Muscle of back (tissue), 11 donors: ENCODE data around the gene ATP11A. TPM values are rescaled to one million over a fixed set of nuclear protein-coding genes. Genes with fewer than 3 reads are reported as not detected.
A peak's percentile ranks its signal among the peaks of the same experiment; 100 is the strongest.
"Not testable (repeated sequence)": the region's sequence is repeated elsewhere in the genome, so short reads cannot be mapped to it uniquely, and the experiment has no call there.

Experiments used
- DNase-seq, 3 donors: peaks; one replicate each; pipeline versions ENCODE4 v3.0.0 to v3.0.0-alpha.2; 2013
- polyA plus RNA-seq, 10 donors: library from polyadenylated mRNA; unstranded; fragments of 120-200 nt; gene quantifications; one replicate each; pipeline ENCODE4 v1.2.1, GENCODE V29; 2013; ENCODE audit not compliant: insufficient read length in 10 of 10

ATP11A gene
- polyA plus RNA-seq, 10 donors = 16.7 to 26.2 (median 21.4) TPM

DNA sequence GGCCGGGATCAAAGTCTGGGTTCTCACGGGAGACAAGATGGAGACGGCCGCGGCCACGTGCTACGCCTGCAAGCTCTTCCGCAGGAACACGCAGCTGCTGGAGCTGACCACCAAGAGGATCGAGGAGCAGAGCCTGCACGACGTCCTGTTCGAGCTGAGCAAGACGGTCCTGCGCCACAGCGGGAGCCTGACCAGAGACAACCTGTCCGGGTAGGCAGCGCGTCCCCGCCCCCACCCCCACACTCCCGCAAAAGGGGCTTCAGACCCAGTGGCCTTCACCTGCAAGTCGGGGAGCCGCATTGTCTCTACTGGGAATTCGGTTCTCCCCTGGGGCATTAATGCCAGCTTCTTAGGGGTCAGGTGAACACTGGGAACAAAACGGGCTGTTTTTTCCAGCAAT, 164.5 kb downstream of the ATP11A start:
- no peak for DNase-seq

DNA sequence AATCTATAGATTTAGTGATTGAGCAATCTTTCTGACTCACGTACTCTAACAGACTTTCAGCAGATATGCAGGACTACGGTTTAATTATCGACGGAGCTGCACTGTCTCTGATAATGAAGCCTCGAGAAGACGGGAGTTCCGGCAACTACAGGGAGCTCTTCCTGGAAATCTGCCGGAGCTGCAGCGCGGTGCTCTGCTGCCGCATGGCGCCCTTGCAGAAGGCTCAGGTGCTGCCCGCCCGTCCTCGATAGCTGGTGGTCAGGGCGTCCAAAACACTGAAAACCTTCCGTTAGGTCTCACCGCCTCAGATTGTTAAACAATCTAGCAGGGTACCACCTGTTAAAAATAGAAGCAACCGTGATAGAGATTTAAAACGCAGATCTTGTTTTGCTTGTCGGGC, 166.0 kb downstream of the ATP11A start:
- DNase-seq = no peak

DNA sequence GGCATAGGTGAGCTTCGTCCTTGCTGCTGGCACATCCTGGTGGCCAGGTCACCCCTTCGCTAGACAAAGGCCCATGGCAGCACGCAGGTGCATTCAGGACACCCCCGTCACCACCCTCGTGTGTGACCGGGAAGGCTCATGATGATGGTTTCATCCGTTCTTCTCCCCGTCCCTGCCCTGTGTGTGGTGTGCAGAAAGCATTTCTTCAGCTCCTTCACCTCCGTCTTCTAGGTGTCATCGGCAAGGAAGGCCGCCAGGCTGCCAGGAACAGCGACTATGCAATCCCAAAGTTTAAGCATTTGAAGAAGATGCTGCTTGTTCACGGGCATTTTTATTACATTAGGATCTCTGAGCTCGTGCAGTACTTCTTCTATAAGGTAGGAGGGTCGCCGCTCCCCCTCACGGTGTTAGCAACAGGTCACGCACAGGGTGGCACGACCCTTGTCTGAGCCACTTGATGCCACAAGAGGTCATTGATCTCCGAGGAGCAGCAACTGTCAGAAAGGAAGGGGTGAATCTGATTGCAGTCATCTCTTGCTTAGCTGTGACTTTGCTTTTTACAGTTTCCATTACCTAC, 168.2 kb downstream of the ATP11A start:
- no peak for DNase-seq

GRCh38 chr13:112859128-112859816, 169.4 kb downstream of the ATP11A start:
- no peak for DNase-seq

- DNase-seq = no peak
Observed at GRCh38 chr13:112859817-112860190, 170.0 kb downstream of the ATP11A start.

DNA sequence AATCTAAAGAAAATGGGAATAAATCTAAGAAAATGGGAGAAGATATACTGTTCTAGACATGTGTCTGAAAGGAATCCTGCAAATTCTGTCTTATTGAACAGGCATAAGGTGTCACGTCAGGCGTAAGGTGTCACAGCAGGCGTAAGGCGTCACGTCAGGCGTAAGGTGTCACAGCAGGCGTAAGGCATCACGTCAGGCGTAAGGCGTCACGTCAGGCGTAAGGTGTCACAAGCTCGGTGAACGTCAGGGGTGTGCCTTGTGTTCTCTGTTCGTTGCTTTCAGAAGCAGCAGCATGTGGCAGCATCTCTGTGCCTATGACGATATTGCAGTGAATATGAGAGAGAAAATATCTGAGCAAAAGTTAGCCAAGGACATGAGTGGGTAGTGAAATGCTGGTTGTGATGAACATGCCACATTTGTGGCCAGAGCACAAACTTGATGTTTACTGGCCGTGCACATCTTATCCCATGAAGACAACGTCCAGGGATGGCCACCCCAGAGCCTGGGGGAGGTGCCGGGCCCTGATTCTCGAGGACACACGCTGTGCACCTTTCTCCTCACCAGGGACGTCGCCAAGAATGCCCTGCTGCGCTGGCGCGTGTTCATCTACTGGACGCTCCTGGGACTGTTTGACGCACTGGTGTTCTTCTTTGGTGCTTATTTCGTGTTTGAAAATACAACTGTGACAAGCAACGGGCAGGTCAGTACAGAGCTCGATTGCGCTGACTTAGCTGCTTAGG, 172.2 kb downstream of the ATP11A start:
- no peak for DNase-seq

DNA sequence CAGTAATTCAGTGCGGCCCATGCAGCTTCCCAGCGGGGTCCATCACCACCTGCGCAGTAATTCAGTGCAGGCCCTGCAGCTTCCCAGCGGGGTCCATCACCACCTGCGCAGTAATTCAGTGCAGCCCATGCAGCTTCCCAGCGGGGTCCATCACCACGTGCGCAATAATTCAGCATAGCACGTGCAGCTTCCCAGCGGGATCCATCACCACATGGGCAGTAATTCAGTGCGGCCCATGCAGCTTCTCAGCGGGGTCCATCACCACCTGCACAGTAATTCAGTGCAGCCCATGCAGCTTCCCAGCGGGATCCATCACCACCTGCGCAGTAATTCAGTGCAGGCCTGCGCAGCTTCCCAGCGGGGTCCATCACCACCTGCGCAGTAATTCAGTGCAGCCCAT, 173.5 kb downstream of the ATP11A start:
- DNase-seq = not testable (repeated sequence)

DNA sequence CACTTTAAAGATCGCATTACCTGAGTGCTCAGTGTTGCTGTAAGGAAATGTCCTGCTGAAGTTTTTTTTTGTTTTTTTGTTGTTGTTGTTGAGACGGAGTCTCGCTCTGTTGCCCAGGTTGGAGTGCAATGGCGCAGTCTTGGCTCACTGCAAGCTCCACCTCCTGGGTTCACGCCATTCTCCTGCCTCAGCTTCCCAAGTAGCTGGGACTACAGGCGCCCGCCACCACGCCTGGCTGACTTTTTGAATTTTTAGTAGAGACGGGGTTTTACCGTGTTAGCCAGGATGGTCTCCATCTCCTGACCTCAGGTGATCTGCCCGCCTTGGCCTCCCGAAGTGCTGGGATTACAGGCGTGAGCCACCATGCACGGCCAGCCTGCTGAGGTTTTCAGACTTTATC, 175.6 kb downstream of the ATP11A start:
- not testable (repeated sequence) for DNase-seq

DNA sequence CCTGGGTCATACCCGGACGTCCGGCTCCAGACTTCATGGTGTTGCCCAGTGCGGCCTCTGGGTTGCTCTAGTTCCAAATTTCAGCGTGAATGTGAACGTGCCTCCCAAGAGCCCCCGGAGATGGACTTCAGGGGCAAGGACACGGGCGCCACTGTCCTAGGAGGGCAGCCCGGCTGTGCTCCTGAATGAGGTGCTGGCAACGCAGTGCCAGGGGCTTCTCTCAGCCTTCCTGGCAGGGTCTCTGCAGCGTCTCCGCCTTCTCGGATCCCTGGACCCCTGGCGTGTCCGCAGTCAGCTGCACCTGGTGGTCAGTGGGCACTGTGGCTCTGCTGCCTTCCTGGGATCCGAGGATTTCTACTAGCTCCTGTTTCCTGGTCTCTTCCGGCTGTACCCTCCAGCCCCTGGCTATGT, 177.5 kb downstream of the ATP11A start:
- DNase-seq = no peak

GRCh38 chr13:112868308-112868707, 178.5 kb downstream of the ATP11A start:
- DNase-seq = no peak

DNA sequence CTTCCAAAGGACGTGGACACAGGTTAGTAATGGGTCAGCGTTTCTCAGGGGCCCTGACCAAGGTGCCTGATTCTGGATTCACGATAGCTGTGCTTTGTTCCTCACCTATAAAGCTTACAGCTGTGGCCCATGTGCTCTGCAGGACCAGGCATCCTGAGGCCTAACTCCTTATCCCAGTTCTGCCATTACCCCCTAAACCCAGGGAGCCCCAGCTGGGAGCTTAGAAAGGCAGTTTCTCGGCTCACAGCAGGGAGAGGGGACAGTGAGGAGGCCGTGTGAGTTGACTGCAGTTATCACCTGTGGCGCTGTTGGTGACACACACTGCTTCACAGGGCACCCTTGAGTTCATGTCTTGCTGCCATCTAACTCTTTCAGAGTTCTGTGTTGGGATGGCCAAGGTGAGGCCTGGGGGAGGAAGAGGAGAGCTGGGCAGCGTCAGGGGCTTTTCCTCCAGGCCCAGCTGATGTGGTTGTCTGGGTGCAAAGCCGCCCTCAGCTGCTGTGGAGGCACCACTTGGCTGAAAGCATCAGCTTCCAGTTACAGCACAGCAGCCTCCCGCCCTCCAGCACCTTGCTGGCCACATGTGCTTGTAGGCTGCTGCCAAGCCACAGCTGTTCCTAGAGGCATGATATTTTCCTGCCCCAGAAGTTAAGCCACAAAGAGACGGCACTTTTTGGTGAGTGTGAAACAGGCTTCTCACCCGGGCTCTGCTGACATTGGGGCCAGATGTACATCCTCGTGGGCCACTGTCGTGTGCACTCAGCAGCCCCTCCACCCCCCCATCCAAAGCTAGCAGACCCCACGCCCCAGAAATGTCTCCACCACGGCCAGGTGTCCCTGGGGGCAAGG, 179.6 kb downstream of the ATP11A start:
- DNase-seq = peak in 1 of 3 donors; percentile 36

DNA sequence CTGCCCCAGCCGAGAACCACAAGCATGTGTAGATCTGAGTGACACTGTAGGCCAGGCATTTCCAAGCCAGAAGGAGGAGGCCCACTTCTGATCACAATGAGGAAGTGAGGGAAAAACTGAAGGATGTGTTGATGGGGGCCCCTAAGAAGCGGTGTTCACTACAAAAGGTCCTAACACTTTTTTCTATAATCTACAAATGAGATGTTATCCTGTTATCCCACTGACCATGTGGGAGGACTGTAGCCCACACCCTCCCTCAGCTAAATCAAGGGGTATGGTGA, 180.2 kb downstream of the ATP11A start:
- no peak for DNase-seq

- DNase-seq = no peak
Observed at GRCh38 chr13:112870737-112871287, 181.0 kb downstream of the ATP11A start.

- DNase-seq = no peak
Observed at GRCh38 chr13:112871742-112872141, 181.9 kb downstream of the ATP11A start.

DNA sequence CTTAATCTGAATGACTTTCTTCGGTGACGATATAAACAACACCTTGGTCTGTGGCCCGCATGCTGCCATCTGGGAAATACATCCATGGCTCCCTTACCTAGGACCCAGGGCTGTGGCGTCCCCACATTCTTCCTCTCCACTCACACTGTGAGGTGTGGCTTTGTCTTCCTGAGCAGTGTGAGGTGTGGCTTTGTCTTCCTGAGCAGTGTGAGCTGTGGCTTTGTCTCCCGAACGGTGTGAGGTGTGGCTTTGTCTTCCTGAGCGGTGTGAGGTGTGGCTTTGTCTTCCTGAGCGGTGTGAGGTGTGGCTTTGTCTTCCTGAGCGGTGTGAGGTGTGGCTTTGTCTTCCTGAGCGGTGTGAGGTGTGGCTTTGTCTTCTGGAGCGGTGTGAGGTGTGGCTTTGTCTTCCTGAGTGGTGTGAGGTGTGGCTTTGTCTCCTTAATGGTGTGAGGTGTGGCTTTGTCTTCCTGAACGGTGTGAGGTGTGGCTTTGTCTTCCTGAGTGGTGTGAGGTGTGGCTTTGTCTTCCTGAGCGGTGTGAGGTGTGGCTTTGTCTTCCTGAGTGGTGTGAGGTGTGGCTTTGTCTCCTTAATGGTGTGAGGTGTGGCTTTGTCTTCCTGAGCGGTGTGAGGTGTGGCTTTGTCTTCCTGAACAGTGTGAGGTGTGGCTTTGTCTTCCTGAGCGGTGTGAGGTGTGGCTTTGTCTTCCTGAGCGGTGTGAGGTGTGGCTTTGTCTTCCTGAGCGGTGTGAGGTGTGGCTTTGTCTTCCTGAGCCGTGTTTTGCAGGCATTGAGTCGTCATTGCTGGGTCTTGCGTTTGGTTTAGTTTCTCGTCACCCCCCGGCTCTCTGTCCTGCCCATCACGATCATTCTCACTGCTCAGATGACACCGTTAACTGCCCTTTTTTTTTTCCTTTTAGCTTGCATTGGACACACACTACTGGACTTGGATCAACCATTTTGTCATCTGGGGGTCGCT, 183.1 kb downstream of the ATP11A start:
- DNase-seq = not testable (repeated sequence)

GRCh38 chr13:112873851-112874750, 184.3 kb downstream of the ATP11A start:
- DNase-seq = peak; percentile 59 to 87 (median 78)

GRCh38 chr13:112874751-112875300, 185.0 kb downstream of the ATP11A start:
- no peak for DNase-seq

- no peak for DNase-seq
Observed at GRCh38 chr13:112875627-112876026, 185.8 kb downstream of the ATP11A start.

DNA sequence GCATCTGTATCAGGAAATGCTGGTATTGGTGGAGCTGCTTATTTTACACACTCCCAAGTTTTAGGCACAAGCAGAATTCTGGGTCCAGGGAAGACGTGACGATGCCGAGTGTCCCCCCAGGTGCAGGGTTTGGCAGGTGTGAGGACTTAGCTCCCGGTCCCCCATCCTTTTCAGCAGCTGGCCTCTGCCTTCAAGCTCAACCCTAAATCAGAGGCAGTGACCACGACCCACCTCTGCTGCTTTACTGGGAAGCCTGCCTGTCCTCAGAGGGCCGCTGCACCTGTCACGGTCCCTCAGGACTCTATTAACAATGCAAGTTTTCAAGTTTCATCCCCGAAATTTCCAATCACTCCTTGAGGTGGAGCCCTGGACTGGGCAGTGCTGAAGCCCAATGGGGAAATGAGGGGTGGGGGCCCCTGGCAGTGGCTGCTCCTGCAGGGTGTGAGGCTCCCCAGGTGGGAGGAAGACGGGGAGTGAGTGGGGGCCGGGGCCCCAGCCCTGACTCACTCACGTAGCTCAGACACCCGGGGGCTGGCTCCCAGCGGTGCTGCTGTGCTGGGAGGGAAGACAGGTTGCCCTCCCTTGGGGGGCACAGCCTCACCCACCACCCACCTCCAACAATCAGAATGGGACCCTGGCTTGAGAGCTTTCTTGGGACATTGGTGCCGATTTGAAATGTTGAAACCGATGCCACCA, 186.6 kb downstream of the ATP11A start:
- DNase-seq = no peak
